ENCODE measurements around the gene GABRD.

GABRD gene

GRCh38 chr1:2053217-2053616 lies 34.1 kb downstream of the GABRD start:
- no peak overlapping the region for H3K4me3 ChIP-seq (replicated peaks; ENCODE audit: low read depth, low read length)
- no peak for TF ChIP-seq CTCF (IDR thresholded peaks at IDR 0.05; ENCODE audit: insufficient read depth, low read length, poor library complexity, severe bottlenecking)
- no peaks in the 10 kb centered on the region; the same call in 1 of the 2 replicates for H3K27me3 ChIP-seq (replicated peaks; ENCODE audit: control insufficient read depth, insufficient read depth, low read length)
- no peaks in the 10 kb centered on the region for H3K36me3 ChIP-seq (ENCODE audit: control insufficient read depth, insufficient read depth, low read length)
- no peak for DNase-seq (ENCODE audit: extremely low read depth, insufficient read length)

- no peak for DNase-seq (ENCODE audit: extremely low read depth, insufficient read length)
- H3K36me3 ChIP-seq (ENCODE audit: control insufficient read depth, insufficient read depth, low read length): no peaks in the 10 kb centered on the region
- no peak overlapping the region for H3K4me3 ChIP-seq (replicated peaks; ENCODE audit: low read depth, low read length)
- no peak for TF ChIP-seq CTCF (IDR thresholded peaks at IDR 0.05; ENCODE audit: insufficient read depth, low read length, poor library complexity, severe bottlenecking)
- no peaks in the 10 kb centered on the region; the same call in 1 of the 2 replicates for H3K27me3 ChIP-seq (replicated peaks; ENCODE audit: control insufficient read depth, insufficient read depth, low read length)
These were observed 34.7 kb downstream of the GABRD start for GRCh38 chr1:2053784-2054376.

GRCh38 chr1:2054560-2054959 lies 35.4 kb downstream of the GABRD start:
- no peak overlapping the region for H3K4me3 ChIP-seq (replicated peaks; ENCODE audit: low read depth, low read length)
- no peaks in the 10 kb centered on the region for H3K36me3 ChIP-seq (ENCODE audit: control insufficient read depth, insufficient read depth, low read length)
- H3K27me3 ChIP-seq (replicated peaks; ENCODE audit: control insufficient read depth, insufficient read depth, low read length): no peaks in the 10 kb centered on the region
- no peak for DNase-seq (ENCODE audit: extremely low read depth, insufficient read length)
- no peak for TF ChIP-seq CTCF (IDR thresholded peaks at IDR 0.05; ENCODE audit: insufficient read depth, low read length, poor library complexity, severe bottlenecking)

GRCh38 chr1:2055911-2056575 lies 36.9 kb downstream of the GABRD start:
- Histone ChIP-seq H3K36me3 (ENCODE audit: control insufficient read depth, insufficient read depth, low read length) (no peaks in the 10 kb centered on the region), H3K27me3 (replicated peaks; ENCODE audit: control insufficient read depth, insufficient read depth, low read length) (no peaks in the 10 kb centered on the region), H3K4me3 (replicated peaks; ENCODE audit: low read depth, low read length) (no peak overlapping the region)
- DNase-seq (ENCODE audit: extremely low read depth, insufficient read length): no peak
- no peak for TF ChIP-seq CTCF (IDR thresholded peaks at IDR 0.05; ENCODE audit: insufficient read depth, low read length, poor library complexity, severe bottlenecking)

GRCh38 chr1:2056955-2057590 lies 37.9 kb downstream of the GABRD start:
- no peaks in the 10 kb centered on the region for H3K36me3 ChIP-seq (ENCODE audit: control insufficient read depth, insufficient read depth, low read length)
- H3K27me3 ChIP-seq (replicated peaks; ENCODE audit: control insufficient read depth, insufficient read depth, low read length): no peaks in the 10 kb centered on the region
- TF ChIP-seq CTCF (IDR thresholded peaks at IDR 0.05; ENCODE audit: insufficient read depth, low read length, poor library complexity, severe bottlenecking): no peak
- no peak overlapping the region for H3K4me3 ChIP-seq (replicated peaks; ENCODE audit: low read depth, low read length)
- no peak for DNase-seq (ENCODE audit: extremely low read depth, insufficient read length)

All from GM06990 (cell line).